ENCODE data around the gene DNAH12. TPM values are rescaled to one million over a fixed set of nuclear protein-coding genes. Genes with fewer than 3 reads are reported as not detected.

DNAH12 gene
- total RNA-seq, 1 experiment from 2014 or later: not detected

DNA sequence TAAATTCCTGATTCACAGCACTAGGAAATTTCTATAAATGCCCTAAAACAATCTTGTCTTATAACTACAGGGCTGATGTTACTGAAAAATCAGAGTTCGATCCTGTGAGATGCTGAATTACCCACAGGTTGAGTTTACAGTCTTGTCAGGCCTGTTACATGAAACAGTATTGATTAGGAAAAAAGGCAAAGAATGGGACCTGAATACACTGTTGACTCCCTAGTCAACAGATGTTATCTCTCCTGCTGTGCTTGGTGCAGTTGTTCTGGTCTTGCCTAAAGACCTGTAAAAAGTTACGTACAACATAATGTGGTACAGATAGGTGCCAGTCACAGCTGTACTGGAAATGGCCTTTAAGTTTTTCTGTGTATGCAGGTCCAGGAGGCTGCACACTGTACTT, 160.3 kb downstream of the DNAH12 start:
- no peak for ATAC-seq
- no peak overlapping the region for H3K4me3 Mint-ChIP-seq
- H3K27ac Mint-ChIP-seq: no peak overlapping the region
- no peak for DNase-seq (ENCODE audit: low spot score)
- POLR2A ChIA-PET: interaction anchor here (0.7 kb wide), 1 partner anchor 462 kb away, joined by 3 read pairs; no protein-coding TSS in a partner anchor
- H3K36me3 Mint-ChIP-seq: no peaks in the 10 kb centered on the region
- peaks cover 5% of the 10 kb centered on the region for H3K4me1 Mint-ChIP-seq
- TF ChIP-seq PRRX2 (CRISPR knock-in tag; IDR thresholded peaks at IDR 0.05): no peak
- no peak for TF ChIP-seq ETV6 (CRISPR knock-in tag; IDR thresholded peaks at IDR 0.05)
- TF ChIP-seq E2F1 (CRISPR knock-in tag; IDR thresholded peaks at IDR 0.05): no peak
- no peak for TF ChIP-seq KAT7 (CRISPR knock-in tag; IDR thresholded peaks at IDR 0.05; ENCODE audit: borderline replicate concordance)
- no peak for TF ChIP-seq GRHL2 (CRISPR knock-in tag; IDR thresholded peaks at IDR 0.05; ENCODE audit: insufficient replicate concordance, severe bottlenecking)
- no peak for TF ChIP-seq HMGA2 (CRISPR knock-in tag; IDR thresholded peaks at IDR 0.05)
- TF ChIP-seq SMAD4 (CRISPR knock-in tag; IDR thresholded peaks at IDR 0.05): no peak
- TF ChIP-seq ZBTB21 (CRISPR knock-in tag; IDR thresholded peaks at IDR 0.05; ENCODE audit: borderline replicate concordance): no peak
- no peak for TF ChIP-seq CREM (CRISPR knock-in tag; IDR thresholded peaks at IDR 0.05)
- no peak for TF ChIP-seq NR1H2 (CRISPR knock-in tag; IDR thresholded peaks at IDR 0.05)
- TF ChIP-seq TCF7 (CRISPR knock-in tag; IDR thresholded peaks at IDR 0.05; ENCODE audit: low read depth): no peak
- no peak for TF ChIP-seq SMAD3 (CRISPR knock-in tag; IDR thresholded peaks at IDR 0.05; ENCODE audit: borderline replicate concordance)
- H3K9me3 Mint-ChIP-seq: no peaks in the 10 kb centered on the region
- H3K27me3 Mint-ChIP-seq (ENCODE audit: low read depth): no peaks in the 10 kb centered on the region; the same call in 1 of the 2 replicates
- CTCF ChIA-PET: interaction anchor here (2.0 kb wide), 1 partner anchor 14 kb away, joined by 11 read pairs; no protein-coding TSS in a partner anchor

DNA sequence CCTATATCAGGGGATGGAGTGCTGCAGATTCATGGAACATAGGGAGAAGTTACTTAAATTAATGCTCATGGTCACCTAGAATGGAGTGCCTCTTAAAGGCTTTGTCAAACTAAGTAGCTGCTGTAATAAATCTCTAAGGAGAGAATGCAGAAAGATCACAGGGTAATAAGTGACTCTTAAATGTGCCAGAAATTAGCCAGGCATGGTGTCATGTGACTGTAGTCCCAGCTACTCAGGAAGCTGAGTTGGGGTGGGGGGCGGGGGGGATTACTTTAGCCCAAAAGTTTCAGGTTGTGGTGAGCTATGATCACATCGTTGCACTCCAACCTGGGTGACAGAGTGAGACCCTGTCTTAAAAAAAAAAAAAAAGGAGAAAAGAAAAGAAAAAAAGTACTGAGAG, 160.7 kb downstream of the DNAH12 start:
- Mint-ChIP-seq H3K4me1 (peaks cover 10% of the 10 kb centered on the region), H3K4me3 (no peak overlapping the region), H3K27ac (no peak overlapping the region), H3K36me3 (no peaks in the 10 kb centered on the region), H3K27me3 (ENCODE audit: low read depth) (no peaks in the 10 kb centered on the region; the same call in 1 of the 2 replicates), H3K9me3 (no peaks in the 10 kb centered on the region)
- ChIA-PET CTCF (interaction anchor here (0.7 to 2.0 kb wide), 2 partner anchors 12 to 14 kb away, joined by 3 to 11 read pairs; no protein-coding TSS in a partner anchor), POLR2A (interaction anchor here (0.6 to 0.7 kb wide), 2 partner anchors 454 to 463 kb away, joined by 3 read pairs; no protein-coding TSS in a partner anchor)
- DNase-seq (ENCODE audit: low spot score) (no peak), ATAC-seq (no peak)
- TF ChIP-seq, protein P1, sequence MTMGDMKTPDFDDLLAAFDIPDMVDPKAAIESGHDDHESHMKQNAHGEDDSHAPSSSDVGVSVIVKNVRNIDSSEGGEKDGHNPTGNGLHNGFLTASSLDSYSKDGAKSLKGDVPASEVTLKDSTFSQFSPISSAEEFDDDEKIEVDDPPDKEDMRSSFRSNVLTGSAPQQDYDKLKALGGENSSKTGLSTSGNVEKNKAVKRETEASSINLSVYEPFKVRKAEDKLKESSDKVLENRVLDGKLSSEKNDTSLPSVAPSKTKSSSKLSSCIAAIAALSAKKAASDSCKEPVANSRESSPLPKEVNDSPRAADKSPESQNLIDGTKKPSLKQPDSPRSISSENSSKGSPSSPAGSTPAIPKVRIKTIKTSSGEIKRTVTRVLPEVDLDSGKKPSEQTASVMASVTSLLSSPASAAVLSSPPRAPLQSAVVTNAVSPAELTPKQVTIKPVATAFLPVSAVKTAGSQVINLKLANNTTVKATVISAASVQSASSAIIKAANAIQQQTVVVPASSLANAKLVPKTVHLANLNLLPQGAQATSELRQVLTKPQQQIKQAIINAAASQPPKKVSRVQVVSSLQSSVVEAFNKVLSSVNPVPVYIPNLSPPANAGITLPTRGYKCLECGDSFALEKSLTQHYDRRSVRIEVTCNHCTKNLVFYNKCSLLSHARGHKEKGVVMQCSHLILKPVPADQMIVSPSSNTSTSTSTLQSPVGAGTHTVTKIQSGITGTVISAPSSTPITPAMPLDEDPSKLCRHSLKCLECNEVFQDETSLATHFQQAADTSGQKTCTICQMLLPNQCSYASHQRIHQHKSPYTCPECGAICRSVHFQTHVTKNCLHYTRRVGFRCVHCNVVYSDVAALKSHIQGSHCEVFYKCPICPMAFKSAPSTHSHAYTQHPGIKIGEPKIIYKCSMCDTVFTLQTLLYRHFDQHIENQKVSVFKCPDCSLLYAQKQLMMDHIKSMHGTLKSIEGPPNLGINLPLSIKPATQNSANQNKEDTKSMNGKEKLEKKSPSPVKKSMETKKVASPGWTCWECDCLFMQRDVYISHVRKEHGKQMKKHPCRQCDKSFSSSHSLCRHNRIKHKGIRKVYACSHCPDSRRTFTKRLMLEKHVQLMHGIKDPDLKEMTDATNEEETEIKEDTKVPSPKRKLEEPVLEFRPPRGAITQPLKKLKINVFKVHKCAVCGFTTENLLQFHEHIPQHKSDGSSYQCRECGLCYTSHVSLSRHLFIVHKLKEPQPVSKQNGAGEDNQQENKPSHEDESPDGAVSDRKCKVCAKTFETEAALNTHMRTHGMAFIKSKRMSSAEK (CRISPR knock-in tag; IDR thresholded peaks at IDR 0.05; ENCODE audit: borderline replicate concordance): no peak
- TF ChIP-seq EMX1 (CRISPR knock-in tag; IDR thresholded peaks at IDR 0.05) (no peak), PRDM15 (CRISPR knock-in tag; IDR thresholded peaks at IDR 0.05) (no peak), NFATC4 (CRISPR knock-in tag; IDR thresholded peaks at IDR 0.05) (no peak), CBFB (CRISPR knock-in tag; IDR thresholded peaks at IDR 0.05; ENCODE audit: low read depth) (no peak), SMAD4 (CRISPR knock-in tag; IDR thresholded peaks at IDR 0.05) (no peak), GRHL2 (CRISPR knock-in tag; IDR thresholded peaks at IDR 0.05; ENCODE audit: insufficient replicate concordance, severe bottlenecking) (no peak), KAT7 (CRISPR knock-in tag; IDR thresholded peaks at IDR 0.05; ENCODE audit: borderline replicate concordance) (no peak), NR3C1 (CRISPR knock-in tag; conservative IDR thresholded peaks at IDR 0.05; ENCODE audit: low read depth) (no peak), CREM (CRISPR knock-in tag; IDR thresholded peaks at IDR 0.05) (no peak), NR1H2 (CRISPR knock-in tag; IDR thresholded peaks at IDR 0.05) (no peak), ZBTB21 (CRISPR knock-in tag; IDR thresholded peaks at IDR 0.05; ENCODE audit: borderline replicate concordance) (no peak), JAZF1 (CRISPR knock-in tag; IDR thresholded peaks at IDR 0.05) (no peak), ZNF219 (CRISPR knock-in tag; IDR thresholded peaks at IDR 0.05; ENCODE audit: borderline replicate concordance) (no peak), PRRX2 (CRISPR knock-in tag; IDR thresholded peaks at IDR 0.05) (no peak), IRF1 (CRISPR knock-in tag; IDR thresholded peaks at IDR 0.05) (no peak)
- TF ChIP-seq, protein P2, sequence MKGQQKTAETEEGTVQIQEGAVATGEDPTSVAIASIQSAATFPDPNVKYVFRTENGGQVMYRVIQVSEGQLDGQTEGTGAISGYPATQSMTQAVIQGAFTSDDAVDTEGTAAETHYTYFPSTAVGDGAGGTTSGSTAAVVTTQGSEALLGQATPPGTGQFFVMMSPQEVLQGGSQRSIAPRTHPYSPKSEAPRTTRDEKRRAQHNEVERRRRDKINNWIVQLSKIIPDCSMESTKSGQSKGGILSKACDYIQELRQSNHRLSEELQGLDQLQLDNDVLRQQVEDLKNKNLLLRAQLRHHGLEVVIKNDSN (CRISPR knock-in tag; IDR thresholded peaks at IDR 0.05): no peak
- TF ChIP-seq, protein P3, sequence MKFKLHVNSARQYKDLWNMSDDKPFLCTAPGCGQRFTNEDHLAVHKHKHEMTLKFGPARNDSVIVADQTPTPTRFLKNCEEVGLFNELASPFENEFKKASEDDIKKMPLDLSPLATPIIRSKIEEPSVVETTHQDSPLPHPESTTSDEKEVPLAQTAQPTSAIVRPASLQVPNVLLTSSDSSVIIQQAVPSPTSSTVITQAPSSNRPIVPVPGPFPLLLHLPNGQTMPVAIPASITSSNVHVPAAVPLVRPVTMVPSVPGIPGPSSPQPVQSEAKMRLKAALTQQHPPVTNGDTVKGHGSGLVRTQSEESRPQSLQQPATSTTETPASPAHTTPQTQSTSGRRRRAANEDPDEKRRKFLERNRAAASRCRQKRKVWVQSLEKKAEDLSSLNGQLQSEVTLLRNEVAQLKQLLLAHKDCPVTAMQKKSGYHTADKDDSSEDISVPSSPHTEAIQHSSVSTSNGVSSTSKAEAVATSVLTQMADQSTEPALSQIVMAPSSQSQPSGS (CRISPR knock-in tag; IDR thresholded peaks at IDR 0.05; ENCODE audit: borderline replicate concordance, low read depth): no peak
